ENCODE data around the gene ZFP82. TPM values are rescaled to one million over a fixed set of nuclear protein-coding genes. Genes with fewer than 3 reads are reported as not detected.

The ZFP82 gene
- total RNA-seq, 4 donors from 2014 or later = 4.1 to 9.4 (median 5.6) TPM

- H3K4me1 ChIP-seq = peaks cover 0 to 21% (median 8%) of the 10 kb centered on the region in 4 donors
- H3K27ac ChIP-seq = peak overlapping the region; percentile 49 to 95 (median 88)
- TF ChIP-seq POLR2A (IDR thresholded peaks at IDR 0.05) = no peak
- 6 to 20% methylated on average over 24 to 25 of the region's 25 CpGs for WGBS, 2 donors
- no peak for DNase-seq (ENCODE audit: low spot score in 2 of 2)
- H3K9me3 ChIP-seq = peaks cover 0 to 48% (median 4%) of the 10 kb centered on the region in 4 donors
- peaks cover 0 to 21% of the 10 kb centered on the region in 2 donors for H3K27me3 ChIP-seq
- H3K4me3 ChIP-seq = peak overlapping the region; percentile 66 to 95 (median 90)
- H3K36me3 ChIP-seq = peaks cover 0 to 32% (median 0%) of the 10 kb centered on the region in 3 donors
These were observed 625 bp downstream of the ZFP82 start for GRCh38 chr19:36417752-36418286.

GRCh38 chr19:36409841-36410240 lies 8.6 kb downstream of the ZFP82 start:
- Histone ChIP-seq H3K36me3 (peaks cover 6 to 93% (median 31%) of the 10 kb centered on the region in 3 donors), H3K9me3 (peaks cover 0 to 73% (median 4%) of the 10 kb centered on the region in 4 donors)

DNA sequence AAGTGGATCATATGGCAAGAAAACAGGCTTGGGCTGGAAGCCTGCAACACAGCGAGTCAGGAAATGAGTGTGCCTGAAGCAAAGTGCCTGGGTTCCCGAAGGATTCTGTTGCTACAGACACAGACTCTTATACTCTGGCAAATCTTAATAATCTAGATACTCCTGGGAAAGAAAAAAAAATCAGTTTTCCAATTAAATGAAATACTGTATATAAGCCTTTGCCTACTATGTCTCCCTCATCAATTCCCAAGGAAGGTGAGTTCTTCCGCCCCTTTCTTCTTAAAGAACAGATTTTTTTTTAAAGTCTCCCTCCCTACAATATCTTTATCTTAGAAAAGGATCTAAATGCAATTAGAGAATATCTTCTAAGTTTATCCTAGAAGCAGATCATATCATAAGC lies 10.3 kb downstream of the ZFP82 start:
- 65 to 81% methylated on average over 3 of the region's 3 CpGs for WGBS, 2 donors
- TF ChIP-seq, protein P1, sequence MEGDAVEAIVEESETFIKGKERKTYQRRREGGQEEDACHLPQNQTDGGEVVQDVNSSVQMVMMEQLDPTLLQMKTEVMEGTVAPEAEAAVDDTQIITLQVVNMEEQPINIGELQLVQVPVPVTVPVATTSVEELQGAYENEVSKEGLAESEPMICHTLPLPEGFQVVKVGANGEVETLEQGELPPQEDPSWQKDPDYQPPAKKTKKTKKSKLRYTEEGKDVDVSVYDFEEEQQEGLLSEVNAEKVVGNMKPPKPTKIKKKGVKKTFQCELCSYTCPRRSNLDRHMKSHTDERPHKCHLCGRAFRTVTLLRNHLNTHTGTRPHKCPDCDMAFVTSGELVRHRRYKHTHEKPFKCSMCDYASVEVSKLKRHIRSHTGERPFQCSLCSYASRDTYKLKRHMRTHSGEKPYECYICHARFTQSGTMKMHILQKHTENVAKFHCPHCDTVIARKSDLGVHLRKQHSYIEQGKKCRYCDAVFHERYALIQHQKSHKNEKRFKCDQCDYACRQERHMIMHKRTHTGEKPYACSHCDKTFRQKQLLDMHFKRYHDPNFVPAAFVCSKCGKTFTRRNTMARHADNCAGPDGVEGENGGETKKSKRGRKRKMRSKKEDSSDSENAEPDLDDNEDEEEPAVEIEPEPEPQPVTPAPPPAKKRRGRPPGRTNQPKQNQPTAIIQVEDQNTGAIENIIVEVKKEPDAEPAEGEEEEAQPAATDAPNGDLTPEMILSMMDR (IDR thresholded peaks at IDR 0.05) = no peak
- TF ChIP-seq POLR2A (IDR thresholded peaks at IDR 0.05) (no peak), EP300 (IDR thresholded peaks at IDR 0.05) (no peak)
- Histone ChIP-seq H3K9me3 (peaks cover 0 to 71% (median 3%) of the 10 kb centered on the region in 4 donors), H3K4me3 (no peak overlapping the region), H3K4me1 (no peaks in the 10 kb centered on the region), H3K36me3 (peaks cover 6 to 99% (median 37%) of the 10 kb centered on the region in 3 donors), H3K27me3 (no peaks in the 10 kb centered on the region), H3K27ac (no peak overlapping the region)
- DNase-seq (ENCODE audit: low spot score in 2 of 2) = no peak

More at GRCh38 chr19:36409841-36410240, 8.6 kb downstream of the ZFP82 start:
- DNase-seq (ENCODE audit: low spot score in 2 of 2) = no peak
- Histone ChIP-seq H3K4me3 (no peak overlapping the region), H3K27ac (no peak overlapping the region), H3K4me1 (no peaks in the 10 kb centered on the region), H3K27me3 (no peaks in the 10 kb centered on the region)
- TF ChIP-seq, protein P1 (IDR thresholded peaks at IDR 0.05) = no peak
- TF ChIP-seq EP300 (IDR thresholded peaks at IDR 0.05) = no peak
- TF ChIP-seq POLR2A (IDR thresholded peaks at IDR 0.05) = no peak
- 79 to 94% methylated on average over 5 of the region's 5 CpGs for WGBS, 2 donors

- TF ChIP-seq EP300 (IDR thresholded peaks at IDR 0.05) (no peak), POLR2A (IDR thresholded peaks at IDR 0.05) (no peak)
- TF ChIP-seq, protein P1 (IDR thresholded peaks at IDR 0.05) = no peak
- no peaks in the 10 kb centered on the region for H3K4me1 ChIP-seq
- H3K27ac ChIP-seq = no peak overlapping the region
- H3K27me3 ChIP-seq = no peaks in the 10 kb centered on the region
- H3K9me3 ChIP-seq = peaks cover 0 to 80% (median 8%) of the 10 kb centered on the region in 4 donors
- WGBS, 2 donors = 100% methylated on average over 3 of the region's 3 CpGs
- no peak for DNase-seq (ENCODE audit: low spot score in 2 of 2)
- H3K36me3 ChIP-seq = peaks cover 7 to 100% (median 42%) of the 10 kb centered on the region in 3 donors
- no peak overlapping the region for H3K4me3 ChIP-seq
These were observed 13.9 kb downstream of the ZFP82 start for GRCh38 chr19:36404498-36404897.

- no peak overlapping the region for H3K27ac ChIP-seq
- no peak for DNase-seq (ENCODE audit: low spot score in 2 of 2)
- H3K4me1 ChIP-seq = no peaks in the 10 kb centered on the region
- peaks cover 6 to 100% (median 21%) of the 10 kb centered on the region in 3 donors for H3K36me3 ChIP-seq
- WGBS, 2 donors = 90 to 93% methylated on average over 7 of the region's 7 CpGs
- H3K9me3 ChIP-seq = peaks cover 0 to 86% (median 21%) of the 10 kb centered on the region in 4 donors
- H3K4me3 ChIP-seq = no peak overlapping the region
- no peaks in the 10 kb centered on the region for H3K27me3 ChIP-seq
- TF ChIP-seq EP300 (IDR thresholded peaks at IDR 0.05) (no peak), POLR2A (IDR thresholded peaks at IDR 0.05) (no peak)
- TF ChIP-seq, protein P1 (IDR thresholded peaks at IDR 0.05) = no peak
These were observed 17.0 kb downstream of the ZFP82 start for GRCh38 chr19:36401475-36401874.

Measured in tibial nerve (tissue), 4 donors.